Right lobe of liver (tissue), 6 donors: ENCODE results near the gene TGFBR2. TPM values are rescaled to one million over a fixed set of nuclear protein-coding genes. Genes with fewer than 3 reads are reported as not detected.

ENCODE experiments used
- ATAC-seq, 4 donors: fragments of 200-7000 bp; cut with Tn5 transposase; one replicate each; pipeline ENCODE4 v1.9.1; 2020; ENCODE audit warnings: mild to moderate bottlenecking in 4 of 4, moderate library complexity in 4 of 4
- DNase-seq, 3 donors: peaks; one replicate each; pipeline ENCODE4 v3.0.0-alpha.2; 2020
- H3K27ac ChIP-seq, 3 donors: fragments of 200-600 bp; one replicate each; pipeline ENCODE4 v1.8.0; 2022
- H3K27me3 ChIP-seq, 2 donors: fragments of 200-600 bp; one replicate each; pipeline ENCODE4 v1.8.0; 2022
- H3K36me3 ChIP-seq, 4 donors: fragments of 200-600 bp; sonication (generic) in 1 of 4; one replicate each; pipeline versions ENCODE4 v1.5.1 to v1.8.0; 2017 to 2022; ENCODE audit warnings: control low read depth in 1 of 4
- H3K4me1 ChIP-seq, 4 donors: fragments of 200-600 bp; sonication (generic) in 1 of 4; one replicate each; pipeline versions ENCODE4 v1.5.1 to v1.8.0; 2017 to 2022; ENCODE audit warnings: control low read depth in 1 of 4
- H3K4me3 ChIP-seq, 3 donors: fragments of 200-600 bp; one replicate each; pipeline ENCODE4 v1.8.0; 2022
- H3K9me3 ChIP-seq, 4 donors: fragments of 200-600 bp; sonication (generic) in 1 of 4; one replicate each; pipeline versions ENCODE4 v1.5.1 to v1.8.0; 2017 to 2022; ENCODE audit warnings: control low read depth in 1 of 4
- CTCF ChIP-seq, 4 donors: fragments of 200-600 bp in 3 of 4; fragments of 450-650 bp in 1 of 4; IDR thresholded peaks; one replicate each; pipeline versions ENCODE4 v1.5.1 to v1.8.0; 2016 to 2022; ENCODE audit warnings: antibody characterized with exemption in 4 of 4, mild to moderate bottlenecking in 2 of 4
- POLR2A ChIP-seq: fragments of 450-650 bp; IDR thresholded peaks from one replicate; pipeline ENCODE4 v1.6.1; 2017; ENCODE audit warnings: antibody characterized with exemption, mild to moderate bottlenecking
- WGBS: methylation state at CpG from one replicate; pipeline ENCODE4 v1.1.6; 2018; ENCODE audit warnings: low coverage, low lambda C conversion rate; ENCODE audit not compliant: insufficient coverage; ENCODE audit errors: missing lambda C conversion rate; 5-methylcytosine and 5-hydroxymethylcytosine counted together
- intact Hi-C, 2 donors: fragments of 100-400 bp; cut with DNase I; formaldehyde crosslinking; loops; one replicate each; pipeline versions ENCODE4 v1.11.2 to v1.14.1; 2022
- total RNA-seq, 6 experiments: library from RNA; depleted of rRNA in 2 of 6; stranded (reverse); fragments of >200 nt in 2 of 6; fragmentation: NEBNext Ultra II Directional in 3 of 6; extraction: Animal tissue kit (Norgen Biotek cat#: 25700) in 3 of 6; gene quantifications; one replicate each; pipeline versions ENCODE4 v1.1.0 to v1.2.4, GENCODE V29; 2016 to 2023
- donor health status: DM: no; HTN: yes; CAD: no.
- donor health status: DM: no; HTN: no; CAD: no.
- donor health status: DM: no; HTN: no; CAD: no.
- donor health status: DM: no; HTN: yes; CAD: no.
- donor health status: DM: no; HTN: yes; CAD: no.

Gene TGFBR2
- total RNA-seq, 6 experiments from 2014 or later, result 24.9 to 52.6 (median 45.5) TPM

- Histone ChIP-seq H3K4me3 (no peak overlapping the region), H3K27me3 (no peaks in the 10 kb centered on the region), H3K36me3 (no peaks in the 10 kb centered on the region), H3K4me1 (peaks cover 0 to 19% (median 4%) of the 10 kb centered on the region in 4 donors), H3K27ac (no peak overlapping the region), H3K9me3 (no peaks in the 10 kb centered on the region)
- no peak for TF ChIP-seq CTCF (IDR thresholded peaks at IDR 0.05)
- no peak for TF ChIP-seq POLR2A
- intact Hi-C loops, result no loop called here
- WGBS, result 69% methylated on average over 4 of the region's 4 CpGs
- ATAC-seq (no peak), DNase-seq (no peak)
These were observed 29.5 kb upstream of the TGFBR2 start for GRCh38 chr3:30576946-30577345.

GRCh38 chr3:30577788-30578187 is 28.6 kb upstream of the TGFBR2 start:
- H3K4me3 ChIP-seq, result no peak overlapping the region
- peaks cover 0 to 19% (median 4%) of the 10 kb centered on the region in 4 donors for H3K4me1 ChIP-seq
- H3K9me3 ChIP-seq, result no peaks in the 10 kb centered on the region
- no peaks in the 10 kb centered on the region for H3K27me3 ChIP-seq
- H3K27ac ChIP-seq, result peak overlapping the region in 2 of 3 donors; percentile 33 to 35
- no peaks in the 10 kb centered on the region for H3K36me3 ChIP-seq
- ATAC-seq (no peak), DNase-seq (no peak)
- TF ChIP-seq CTCF (IDR thresholded peaks at IDR 0.05) (no peak), POLR2A (no peak)
- intact Hi-C loops, result no loop called here

GRCh38 chr3:30578479-30578878 is 27.9 kb upstream of the TGFBR2 start:
- H3K9me3 ChIP-seq, result no peaks in the 10 kb centered on the region

GRCh38 chr3:30578986-30579579 is 27.3 kb upstream of the TGFBR2 start:
- Histone ChIP-seq H3K4me1 (peaks cover 0 to 19% (median 4%) of the 10 kb centered on the region in 4 donors), H3K9me3 (no peaks in the 10 kb centered on the region), H3K27me3 (no peaks in the 10 kb centered on the region), H3K27ac (peak overlapping the region in 2 of 3 donors; percentile 33 to 35), H3K36me3 (no peaks in the 10 kb centered on the region), H3K4me3 (no peak overlapping the region)
- TF ChIP-seq POLR2A (no peak), CTCF (IDR thresholded peaks at IDR 0.05) (no peak)
- 95% methylated on average over 4 of the region's 4 CpGs for WGBS
- no peak for DNase-seq
- ATAC-seq, result no peak
- intact Hi-C loops, result no loop called here

More at GRCh38 chr3:30578479-30578878, 27.9 kb upstream of the TGFBR2 start:
- TF ChIP-seq POLR2A, result no peak
- TF ChIP-seq CTCF (IDR thresholded peaks at IDR 0.05), result no peak
- no peak overlapping the region for H3K4me3 ChIP-seq
- peak in 2 of 3 donors; percentile 27 to 58 for DNase-seq
- H3K27ac ChIP-seq, result peak overlapping the region in 2 of 3 donors; percentile 33 to 35
- no peaks in the 10 kb centered on the region for H3K36me3 ChIP-seq
- intact Hi-C loops, result no loop called here
- peak; percentile 77 to 91 (median 87) for ATAC-seq
- H3K27me3 ChIP-seq, result no peaks in the 10 kb centered on the region
- WGBS, result 26% methylated on average over 4 of the region's 4 CpGs
- H3K4me1 ChIP-seq, result peaks cover 0 to 19% (median 4%) of the 10 kb centered on the region in 4 donors
